Measurements from ENCODE around the gene ARMC12. TPM values are rescaled to one million over a fixed set of nuclear protein-coding genes. Genes with fewer than 3 reads are reported as not detected.
A peak's percentile ranks its signal among the peaks of the same experiment; 100 is the strongest.

ARMC12 gene
- total RNA-seq, 1 donor from 2014 or later: 1.9 TPM

GRCh38 chr6:35788423-35788982 lies 51.7 kb downstream of the ARMC12 start:
- no peak for DNase-seq (ENCODE audit: low spot score)
- Mint-ChIP-seq H3K27me3 (ENCODE audit: insufficient read depth, low read depth) (peaks cover 7% of the 10 kb centered on the region), H3K36me3 (no peaks in the 10 kb centered on the region), H3K27ac (no peak overlapping the region), H3K9me3 (no peaks in the 10 kb centered on the region), H3K4me1 (no peaks in the 10 kb centered on the region), H3K4me3 (no peak overlapping the region)
- H3K4me1 ChIP-seq: no peaks in the 10 kb centered on the region
- H3K36me3 ChIP-seq: no peaks in the 10 kb centered on the region
- no peaks in the 10 kb centered on the region for H3F3A ChIP-seq (ENCODE audit: low read depth)
- H3K27ac ChIP-seq: no peak overlapping the region
- no peaks in the 10 kb centered on the region for H3K27me3 ChIP-seq
- TF ChIP-seq CTCF (IDR thresholded peaks at IDR 0.05) (no peak), EZH2phosphoT487 (IDR thresholded peaks at IDR 0.05) (no peak), EZH2 (IDR thresholded peaks at IDR 0.05) (no peak)
- no peaks in the 10 kb centered on the region for H3K9me3 ChIP-seq (ENCODE audit: low read depth)
- H3K79me2 ChIP-seq (ENCODE audit: low read depth): no peaks in the 10 kb centered on the region
- no peak overlapping the region for H2AFZ ChIP-seq (replicated peaks)
- H3K4me3 ChIP-seq: no peak overlapping the region
- H3K9ac ChIP-seq: no peak overlapping the region
- no peak overlapping the region for H3K4me2 ChIP-seq
- no peaks in the 10 kb centered on the region for H4K20me1 ChIP-seq (ENCODE audit: low read depth)

GRCh38 chr6:35790683-35791082 lies 53.9 kb downstream of the ARMC12 start:
- Histone ChIP-seq H3K4me1 (no peaks in the 10 kb centered on the region), H3K9ac (no peak overlapping the region), H2AFZ (replicated peaks) (no peak overlapping the region), H3F3A (ENCODE audit: low read depth) (no peaks in the 10 kb centered on the region), H3K36me3 (no peaks in the 10 kb centered on the region), H3K4me3 (no peak overlapping the region), H3K9me3 (ENCODE audit: low read depth) (no peaks in the 10 kb centered on the region), H4K20me1 (ENCODE audit: low read depth) (no peaks in the 10 kb centered on the region), H3K27ac (no peak overlapping the region), H3K4me2 (no peak overlapping the region), H3K27me3 (no peaks in the 10 kb centered on the region), H3K79me2 (ENCODE audit: low read depth) (no peaks in the 10 kb centered on the region)
- no peaks in the 10 kb centered on the region for H3K36me3 Mint-ChIP-seq
- H3K4me3 Mint-ChIP-seq: no peak overlapping the region
- H3K9me3 Mint-ChIP-seq: no peaks in the 10 kb centered on the region
- no peak for TF ChIP-seq EZH2phosphoT487 (IDR thresholded peaks at IDR 0.05)
- TF ChIP-seq EZH2 (IDR thresholded peaks at IDR 0.05): no peak
- no peak for TF ChIP-seq CTCF (IDR thresholded peaks at IDR 0.05)
- H3K27me3 Mint-ChIP-seq (ENCODE audit: insufficient read depth, low read depth): peaks cover 9% of the 10 kb centered on the region
- no peak overlapping the region for H3K27ac Mint-ChIP-seq
- DNase-seq (ENCODE audit: low spot score): no peak
- no peaks in the 10 kb centered on the region for H3K4me1 Mint-ChIP-seq

GRCh38 chr6:35794536-35795452 lies 58.0 kb downstream of the ARMC12 start:
- Mint-ChIP-seq H3K9me3 (peaks cover 3% of the 10 kb centered on the region), H3K4me1 (peaks cover 8% of the 10 kb centered on the region), H3K36me3 (no peaks in the 10 kb centered on the region), H3K27ac (peak overlapping the region; percentile 62), H3K4me3 (no peak overlapping the region), H3K27me3 (ENCODE audit: insufficient read depth, low read depth) (peaks cover 7% of the 10 kb centered on the region)
- no peaks in the 10 kb centered on the region for H4K20me1 ChIP-seq (ENCODE audit: low read depth)
- H3F3A ChIP-seq (ENCODE audit: low read depth): no peaks in the 10 kb centered on the region
- H2AFZ ChIP-seq (replicated peaks): no peak overlapping the region
- H3K27ac ChIP-seq: no peak overlapping the region
- H3K4me2 ChIP-seq: no peak overlapping the region
- no peaks in the 10 kb centered on the region for H3K4me1 ChIP-seq
- no peak overlapping the region for H3K4me3 ChIP-seq
- no peaks in the 10 kb centered on the region for H3K9me3 ChIP-seq (ENCODE audit: low read depth)
- TF ChIP-seq CTCF (IDR thresholded peaks at IDR 0.05) (no peak), EZH2phosphoT487 (IDR thresholded peaks at IDR 0.05) (no peak), EZH2 (IDR thresholded peaks at IDR 0.05) (no peak)
- no peak overlapping the region for H3K9ac ChIP-seq
- H3K27me3 ChIP-seq: no peaks in the 10 kb centered on the region
- H3K79me2 ChIP-seq (ENCODE audit: low read depth): no peaks in the 10 kb centered on the region
- no peak for DNase-seq (ENCODE audit: low spot score)
- H3K36me3 ChIP-seq: no peaks in the 10 kb centered on the region

All from neural progenitor cell (in vitro differentiated cells).